K562 (cell line): ENCODE results near the gene PRPF6.

Source experiments
- ASH1L ChIP-seq: fragments of 450-650 bp; IDR thresholded peaks from 2 replicates; pipeline ENCODE4 v1.6.1; 2018; ENCODE audit warnings: borderline replicate concordance, mild to moderate bottlenecking, low read depth; ENCODE audit not compliant: partially characterized antibody
- FOS ChIP-seq: IDR thresholded peaks from 3 replicates; pipeline ENCODE4 v1.6.1; 2011; ENCODE audit not compliant: insufficient read length; ENCODE audit errors: extremely low read depth
- KDM1A ChIP-seq, 2 experiments: fragments of 450-650 bp; IDR thresholded peaks; 2 replicates each; pipeline ENCODE4 v1.6.1; 2016; ENCODE audit warnings: mild to moderate bottlenecking in 2 of 2
- KLF1 ChIP-seq: fragments of 450-650 bp; IDR thresholded peaks from 2 replicates; pipeline ENCODE4 v1.6.1; 2016; ENCODE audit warnings: missing genetic modification characterization, missing compliant biosample characterization
- MAFG ChIP-seq: fragments of 450-650 bp; conservative IDR thresholded peaks from 2 replicates; pipeline ENCODE4 v1.6.1; 2016; ENCODE audit warnings: missing genetic modification characterization, missing compliant biosample characterization
- MEF2A ChIP-seq: IDR thresholded peaks from 2 replicates; pipeline ENCODE4 v1.6.1; 2011; ENCODE audit warnings: low read depth, mild to moderate bottlenecking, low read length, moderate library complexity; ENCODE audit not compliant: control insufficient read depth
- POLR2A ChIP-seq: fragments of 450-650 bp; conservative IDR thresholded peaks from 2 replicates; pipeline ENCODE4 v1.6.1; 2016
- RCOR1 ChIP-seq, 2 experiments: IDR thresholded peaks; 2 replicates each; pipeline ENCODE4 v1.6.1; 2012; ENCODE audit warnings: low read depth in 2 of 2, low read length in 2 of 2, borderline replicate concordance in 1 of 2, improper control_type of control experiment in 1 of 2
- RNF2 ChIP-seq: sonication (generic); IDR thresholded peaks from 2 replicates; pipeline ENCODE4 v1.6.1; 2016
- TF ChIP-seq, protein P1 (sequence below), 2 experiments: IDR thresholded peaks; 2 replicates each; pipeline ENCODE4 v1.6.1; 2011; ENCODE audit warnings: borderline replicate concordance in 1 of 2, control low read depth in 1 of 2, low read depth in 1 of 2, low read length in 1 of 2, mild to moderate bottlenecking in 1 of 2, mixed read lengths in 1 of 2, moderate library complexity in 1 of 2; ENCODE audit not compliant: insufficient read depth in 1 of 2, insufficient read length in 1 of 2, poor library complexity in 1 of 2, severe bottlenecking in 1 of 2; ENCODE audit errors: extremely low read depth in 1 of 2
- TF ChIP-seq, protein P2 (sequence below): fragments of 200-800 bp; sonication (Bioruptor generic); IDR thresholded peaks from 2 replicates; pipeline ENCODE4 v1.6.1; 2017; ENCODE audit warnings: missing genetic modification characterization, missing compliant biosample characterization
- TF ChIP-seq, protein P3 (sequence below): sonication (generic); formaldehyde crosslinking; IDR thresholded peaks from 2 replicates; pipeline ENCODE4 v1.8.0; 2022; ENCODE audit warnings: mild to moderate bottlenecking, missing genetic modification reagents, borderline replicate concordance
- TF ChIP-seq, protein P4 (sequence below): sonication (generic); formaldehyde crosslinking; IDR thresholded peaks from 2 replicates; pipeline ENCODE4 v1.8.0; 2023; ENCODE audit warnings: mild to moderate bottlenecking, missing genetic modification reagents
- TF ChIP-seq, protein P5 (sequence below): sonication (generic); formaldehyde crosslinking; IDR thresholded peaks from 2 replicates; pipeline ENCODE4 v1.5.0; 2020; ENCODE audit warnings: missing genetic modification reagents

DNA sequence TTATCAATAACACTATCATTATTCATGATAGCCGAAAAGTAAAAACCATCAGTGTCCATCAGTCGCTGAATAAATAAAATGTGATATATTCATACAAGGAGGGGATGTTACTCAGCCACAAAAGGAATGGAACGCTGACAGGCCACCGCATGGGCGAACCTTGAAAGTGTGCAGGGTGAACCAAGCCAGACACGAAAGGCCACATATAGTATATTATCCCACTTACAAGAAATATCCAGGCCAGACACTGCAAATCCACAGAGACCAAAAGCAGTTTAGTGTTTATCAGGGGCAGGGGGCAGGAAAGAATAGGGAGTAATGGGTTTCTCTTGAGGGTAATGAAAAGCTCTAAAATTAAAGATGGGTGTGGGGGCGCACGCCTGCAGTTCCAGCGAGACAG lies 62.8 kb downstream of the PRPF6 start:
- TF ChIP-seq ASH1L (no peak), FOS (no peak), MAFG (tag) (no peak), RCOR1 (IDR thresholded peaks at IDR 0.05; ENCODE audit: borderline replicate concordance in 1 of 2, low read depth in 2 of 2, low read length in 2 of 2) (no peak), MEF2A (no peak), KDM1A (IDR thresholded peaks at IDR 0.05) (no peak), POLR2A (no peak), KLF1 (tag) (no peak), RNF2 (no peak)
- TF ChIP-seq, protein P1, sequence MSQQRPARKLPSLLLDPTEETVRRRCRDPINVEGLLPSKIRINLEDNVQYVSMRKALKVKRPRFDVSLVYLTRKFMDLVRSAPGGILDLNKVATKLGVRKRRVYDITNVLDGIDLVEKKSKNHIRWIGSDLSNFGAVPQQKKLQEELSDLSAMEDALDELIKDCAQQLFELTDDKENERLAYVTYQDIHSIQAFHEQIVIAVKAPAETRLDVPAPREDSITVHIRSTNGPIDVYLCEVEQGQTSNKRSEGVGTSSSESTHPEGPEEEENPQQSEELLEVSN (IDR thresholded peaks at IDR 0.05; ENCODE audit: borderline replicate concordance in 1 of 2, extremely low read depth in 1 of 2, insufficient read depth in 1 of 2, insufficient read length in 1 of 2, low read depth in 1 of 2, low read length in 1 of 2, poor library complexity in 1 of 2, severe bottlenecking in 1 of 2), result no peak
- TF ChIP-seq, protein P2, sequence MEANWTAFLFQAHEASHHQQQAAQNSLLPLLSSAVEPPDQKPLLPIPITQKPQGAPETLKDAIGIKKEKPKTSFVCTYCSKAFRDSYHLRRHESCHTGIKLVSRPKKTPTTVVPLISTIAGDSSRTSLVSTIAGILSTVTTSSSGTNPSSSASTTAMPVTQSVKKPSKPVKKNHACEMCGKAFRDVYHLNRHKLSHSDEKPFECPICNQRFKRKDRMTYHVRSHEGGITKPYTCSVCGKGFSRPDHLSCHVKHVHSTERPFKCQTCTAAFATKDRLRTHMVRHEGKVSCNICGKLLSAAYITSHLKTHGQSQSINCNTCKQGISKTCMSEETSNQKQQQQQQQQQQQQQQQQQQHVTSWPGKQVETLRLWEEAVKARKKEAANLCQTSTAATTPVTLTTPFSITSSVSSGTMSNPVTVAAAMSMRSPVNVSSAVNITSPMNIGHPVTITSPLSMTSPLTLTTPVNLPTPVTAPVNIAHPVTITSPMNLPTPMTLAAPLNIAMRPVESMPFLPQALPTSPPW (CRISPR knock-in tag), result no peak
- TF ChIP-seq, protein P3, sequence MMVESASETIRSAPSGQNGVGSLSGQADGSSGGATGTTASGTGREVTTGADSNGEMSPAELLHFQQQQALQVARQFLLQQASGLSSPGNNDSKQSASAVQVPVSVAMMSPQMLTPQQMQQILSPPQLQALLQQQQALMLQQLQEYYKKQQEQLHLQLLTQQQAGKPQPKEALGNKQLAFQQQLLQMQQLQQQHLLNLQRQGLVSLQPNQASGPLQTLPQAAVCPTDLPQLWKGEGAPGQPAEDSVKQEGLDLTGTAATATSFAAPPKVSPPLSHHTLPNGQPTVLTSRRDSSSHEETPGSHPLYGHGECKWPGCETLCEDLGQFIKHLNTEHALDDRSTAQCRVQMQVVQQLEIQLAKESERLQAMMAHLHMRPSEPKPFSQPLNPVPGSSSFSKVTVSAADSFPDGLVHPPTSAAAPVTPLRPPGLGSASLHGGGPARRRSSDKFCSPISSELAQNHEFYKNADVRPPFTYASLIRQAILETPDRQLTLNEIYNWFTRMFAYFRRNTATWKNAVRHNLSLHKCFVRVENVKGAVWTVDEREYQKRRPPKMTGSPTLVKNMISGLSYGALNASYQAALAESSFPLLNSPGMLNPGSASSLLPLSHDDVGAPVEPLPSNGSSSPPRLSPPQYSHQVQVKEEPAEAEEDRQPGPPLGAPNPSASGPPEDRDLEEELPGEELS (CRISPR knock-in tag), result no peak
- TF ChIP-seq, protein P4, sequence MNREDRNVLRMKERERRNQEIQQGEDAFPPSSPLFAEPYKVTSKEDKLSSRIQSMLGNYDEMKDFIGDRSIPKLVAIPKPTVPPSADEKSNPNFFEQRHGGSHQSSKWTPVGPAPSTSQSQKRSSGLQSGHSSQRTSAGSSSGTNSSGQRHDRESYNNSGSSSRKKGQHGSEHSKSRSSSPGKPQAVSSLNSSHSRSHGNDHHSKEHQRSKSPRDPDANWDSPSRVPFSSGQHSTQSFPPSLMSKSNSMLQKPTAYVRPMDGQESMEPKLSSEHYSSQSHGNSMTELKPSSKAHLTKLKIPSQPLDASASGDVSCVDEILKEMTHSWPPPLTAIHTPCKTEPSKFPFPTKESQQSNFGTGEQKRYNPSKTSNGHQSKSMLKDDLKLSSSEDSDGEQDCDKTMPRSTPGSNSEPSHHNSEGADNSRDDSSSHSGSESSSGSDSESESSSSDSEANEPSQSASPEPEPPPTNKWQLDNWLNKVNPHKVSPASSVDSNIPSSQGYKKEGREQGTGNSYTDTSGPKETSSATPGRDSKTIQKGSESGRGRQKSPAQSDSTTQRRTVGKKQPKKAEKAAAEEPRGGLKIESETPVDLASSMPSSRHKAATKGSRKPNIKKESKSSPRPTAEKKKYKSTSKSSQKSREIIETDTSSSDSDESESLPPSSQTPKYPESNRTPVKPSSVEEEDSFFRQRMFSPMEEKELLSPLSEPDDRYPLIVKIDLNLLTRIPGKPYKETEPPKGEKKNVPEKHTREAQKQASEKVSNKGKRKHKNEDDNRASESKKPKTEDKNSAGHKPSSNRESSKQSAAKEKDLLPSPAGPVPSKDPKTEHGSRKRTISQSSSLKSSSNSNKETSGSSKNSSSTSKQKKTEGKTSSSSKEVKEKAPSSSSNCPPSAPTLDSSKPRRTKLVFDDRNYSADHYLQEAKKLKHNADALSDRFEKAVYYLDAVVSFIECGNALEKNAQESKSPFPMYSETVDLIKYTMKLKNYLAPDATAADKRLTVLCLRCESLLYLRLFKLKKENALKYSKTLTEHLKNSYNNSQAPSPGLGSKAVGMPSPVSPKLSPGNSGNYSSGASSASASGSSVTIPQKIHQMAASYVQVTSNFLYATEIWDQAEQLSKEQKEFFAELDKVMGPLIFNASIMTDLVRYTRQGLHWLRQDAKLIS (CRISPR knock-in tag), result no peak
- TF ChIP-seq, protein P5, sequence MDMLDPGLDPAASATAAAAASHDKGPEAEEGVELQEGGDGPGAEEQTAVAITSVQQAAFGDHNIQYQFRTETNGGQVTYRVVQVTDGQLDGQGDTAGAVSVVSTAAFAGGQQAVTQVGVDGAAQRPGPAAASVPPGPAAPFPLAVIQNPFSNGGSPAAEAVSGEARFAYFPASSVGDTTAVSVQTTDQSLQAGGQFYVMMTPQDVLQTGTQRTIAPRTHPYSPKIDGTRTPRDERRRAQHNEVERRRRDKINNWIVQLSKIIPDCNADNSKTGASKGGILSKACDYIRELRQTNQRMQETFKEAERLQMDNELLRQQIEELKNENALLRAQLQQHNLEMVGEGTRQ (CRISPR knock-in tag), result no peak
